H1 (cell line): ENCODE data around the gene ZMIZ1. TPM values are rescaled to one million over a fixed set of nuclear protein-coding genes. Genes with fewer than 3 reads are reported as not detected.
A peak's percentile ranks its signal among the peaks of the same experiment; 100 is the strongest.

Source experiments
- CTCF ChIA-PET: fragments of 300-600 bp; sonication (Branson Sonifier 250); formaldehyde crosslinking; loops from one replicate; lab custom pipeline; 2021; ENCODE audit not compliant: partially characterized antibody; lab: Charles Lee
- POLR2A ChIA-PET: fragments of 300-600 bp; sonication (Branson Sonifier 250); formaldehyde crosslinking; loops from one replicate; lab custom pipeline; 2021; ENCODE audit warnings: inconsistent platforms; ENCODE audit not compliant: partially characterized antibody; lab: Charles Lee
- DNase-seq, 2 experiments: peaks; one replicate each; pipeline versions ENCODE4 v3.0.0 to v3.0.0-alpha.2; 2010 to 2022; ENCODE audit warnings: low spot score in 2 of 2, low read depth in 1 of 2, mixed read lengths in 1 of 2
- FAIRE-seq: peaks from 2 replicates; lab custom pipeline; 2011; peaks lifted over from hg19 to GRCh38; lab: Jason Lieb, UNC
- H2AFZ ChIP-seq: 2 replicates; pipeline ENCODE4 v1.8.1; 2012; ENCODE audit warnings: low read length, inconsistent platforms
- H2AK5ac ChIP-seq: 2 replicates; pipeline ENCODE4 v1.6.1; 2013; ENCODE audit warnings: low read depth, low read length
- H2BK120ac ChIP-seq: replicated peaks from 2 replicates; pipeline ENCODE3; 2013; ENCODE audit warnings: low read depth, low read length, inconsistent platforms
- H2BK12ac ChIP-seq: 2 replicates; pipeline ENCODE4 v1.6.1; 2013; ENCODE audit warnings: low read depth, low read length
- H2BK15ac ChIP-seq: 2 replicates; pipeline ENCODE4 v1.6.1; 2013; ENCODE audit warnings: low read length
- H2BK20ac ChIP-seq: 2 replicates; pipeline ENCODE4 v1.6.1; 2013; ENCODE audit warnings: low read length
- H2BK5ac ChIP-seq: 2 replicates; pipeline ENCODE4 v1.6.1; 2013; ENCODE audit warnings: low read depth, low read length
- H3K14ac ChIP-seq: 2 replicates; pipeline ENCODE4 v1.6.1; 2013; ENCODE audit warnings: inconsistent platforms; ENCODE audit not compliant: insufficient read length
- H3K18ac ChIP-seq: 2 replicates; pipeline ENCODE4 v1.6.1; 2013; ENCODE audit warnings: low read length; ENCODE audit errors: extremely low read depth
- H3K23ac ChIP-seq: 2 replicates; pipeline ENCODE4 v1.6.1; 2013; ENCODE audit warnings: inconsistent platforms; ENCODE audit not compliant: insufficient read length
- H3K23me2 ChIP-seq: 2 replicates; pipeline ENCODE4 v1.6.1; 2013; ENCODE audit warnings: low read depth, low read length
- H3K27ac ChIP-seq: 2 replicates; pipeline ENCODE4 v1.6.1; 2011; ENCODE audit warnings: low read depth, low read length, inconsistent platforms
- H3K27me3 ChIP-seq, 4 experiments: replicated peaks in 1 of 4; 1 replicate in 1 of 4; 2 replicates in 3 of 4; pipeline versions ENCODE4 v1.6.1 to v1.8.1; 2011 to 2013; ENCODE audit warnings: low read length in 3 of 4, mild to moderate bottlenecking in 3 of 4, inconsistent platforms in 2 of 4, mixed read lengths in 2 of 4, moderate library complexity in 1 of 4; ENCODE audit not compliant: control insufficient read depth in 3 of 4, insufficient read depth in 3 of 4; ENCODE audit errors: extremely low read depth in 1 of 4
- H3K36me3 ChIP-seq, 4 experiments: 2 replicates each; pipeline versions ENCODE4 v1.6.1 to v1.8.1; 2011 to 2013; ENCODE audit warnings: mild to moderate bottlenecking in 4 of 4, low read length in 3 of 4, moderate library complexity in 2 of 4, control low read depth in 1 of 4, inconsistent platforms in 1 of 4; ENCODE audit not compliant: insufficient read depth in 4 of 4, control insufficient read depth in 2 of 4
- H3K4ac ChIP-seq: replicated peaks from 2 replicates; pipeline ENCODE3; 2013; ENCODE audit warnings: low read length, low read depth, mixed read lengths, inconsistent platforms; ENCODE audit not compliant: insufficient read length
- H3K4me1 ChIP-seq, 4 experiments: replicated peaks in 1 of 4; 1 replicate in 1 of 4; 2 replicates in 3 of 4; pipeline versions ENCODE4 v1.6.1 to v1.8.1; 2011 to 2013; ENCODE audit warnings: low read length in 3 of 4, inconsistent platforms in 2 of 4, mixed read lengths in 1 of 4; ENCODE audit not compliant: insufficient read depth in 4 of 4, control insufficient read depth in 3 of 4
- H3K4me2 ChIP-seq, 2 experiments: 2 replicates each; pipeline versions ENCODE4 v1.6.1 to v1.8.1; 2011 to 2013; ENCODE audit warnings: low read depth in 2 of 2, low read length in 2 of 2, control low read depth in 1 of 2, inconsistent platforms in 1 of 2, mild to moderate bottlenecking in 1 of 2; ENCODE audit not compliant: insufficient read depth in 1 of 2
- H3K4me3 ChIP-seq, 4 experiments: fragments of 200-600, 300-600 bp in 1 of 4; sonication (generic), shearing (Covaris generic), sonication (Bioruptor Twin) in 1 of 4; 2 replicates each; pipeline versions ENCODE4 v1.5.1 to v1.8.1; 2011 to 2016; ENCODE audit warnings: low read length in 4 of 4, low read depth in 3 of 4, control low read depth in 2 of 4, inconsistent platforms in 2 of 4, mild to moderate bottlenecking in 2 of 4, mixed read lengths in 1 of 4, moderate library complexity in 1 of 4; ENCODE audit not compliant: insufficient read depth in 2 of 4; ENCODE audit errors: extremely low read depth in 1 of 4
- H3K56ac ChIP-seq: replicated peaks from 2 replicates; pipeline ENCODE3; 2013; ENCODE audit warnings: low read depth, mild to moderate bottlenecking, mixed read lengths, low read length, inconsistent platforms; ENCODE audit not compliant: insufficient read length
- H3K79me1 ChIP-seq: 2 replicates; pipeline ENCODE4 v1.6.1; 2013; ENCODE audit warnings: low read depth, low read length, control low read depth
- H3K79me2 ChIP-seq, 2 experiments: 2 replicates each; pipeline versions ENCODE4 v1.6.1 to v1.8.1; 2012 to 2013; ENCODE audit warnings: low read length in 2 of 2, mild to moderate bottlenecking in 2 of 2, inconsistent platforms in 1 of 2; ENCODE audit not compliant: insufficient read depth in 2 of 2, control insufficient read depth in 1 of 2
- H3K9ac ChIP-seq, 4 experiments: replicated peaks in 1 of 4; 1 replicate in 1 of 4; 2 replicates in 3 of 4; pipeline versions ENCODE4 v1.6.1 to v1.8.1; 2011 to 2013; ENCODE audit warnings: low read depth in 3 of 4, low read length in 3 of 4, control low read depth in 2 of 4, mild to moderate bottlenecking in 2 of 4, moderate library complexity in 2 of 4, inconsistent platforms in 1 of 4; ENCODE audit errors: extremely low read depth in 1 of 4
- H3K9me3 ChIP-seq, 2 experiments: 2 replicates each; pipeline versions ENCODE4 v1.6.1 to v1.8.1; 2012 to 2013; ENCODE audit warnings: mild to moderate bottlenecking in 2 of 2, moderate library complexity in 2 of 2, control low read depth in 1 of 2, inconsistent platforms in 1 of 2, low read depth in 1 of 2, low read length in 1 of 2, mixed read lengths in 1 of 2; ENCODE audit not compliant: insufficient read depth in 2 of 2
- H4K20me1 ChIP-seq, 2 experiments: replicated peaks in 1 of 2; 2 replicates each; pipeline versions ENCODE3 to v1.8.1; 2011 to 2013; ENCODE audit warnings: inconsistent platforms in 2 of 2, low read length in 2 of 2, mild to moderate bottlenecking in 1 of 2; ENCODE audit not compliant: insufficient read depth in 2 of 2, control insufficient read depth in 1 of 2
- H4K5ac ChIP-seq: 2 replicates; pipeline ENCODE4 v1.6.1; 2013; ENCODE audit warnings: low read length, low read depth, mixed read lengths, inconsistent platforms; ENCODE audit not compliant: insufficient read length
- H4K8ac ChIP-seq: 2 replicates; pipeline ENCODE4 v1.8.0; 2013; ENCODE audit warnings: mild to moderate bottlenecking, moderate library complexity, low read length, inconsistent platforms; ENCODE audit not compliant: insufficient read depth; ENCODE audit errors: extremely low read depth
- H4K91ac ChIP-seq: replicated peaks from 2 replicates; pipeline ENCODE3; 2013; ENCODE audit warnings: low read length, mixed read lengths, inconsistent platforms; ENCODE audit not compliant: insufficient read length
- SRF ChIP-seq: IDR thresholded peaks from 2 replicates; pipeline ENCODE4 v1.6.1; 2011; ENCODE audit warnings: mild to moderate bottlenecking, low read depth, low read length, moderate library complexity
- WGBS, 2 experiments: shearing (Covaris generic) in 1 of 2; methylation state at CpG; one replicate each; pipeline versions ENCODE4 v1.1.6 to v1.1.7; 2013 to 2015; ENCODE audit warnings: low lambda C conversion rate in 2 of 2, mixed read lengths in 2 of 2, inconsistent platforms in 1 of 2, low coverage in 1 of 2, missing lambda C conversion rate in 1 of 2; ENCODE audit not compliant: insufficient replicate concordance in 2 of 2, insufficient coverage in 1 of 2, insufficient read length in 1 of 2; ENCODE audit errors: extremely low coverage in 1 of 2, missing lambda C conversion rate in 1 of 2; 5-methylcytosine and 5-hydroxymethylcytosine counted together
- polyA plus RNA-seq, 7 experiments: library from polyadenylated mRNA; depleted of rRNA in 3 of 7; stranded (reverse) in 5 of 7; unstranded in 2 of 7; fragments of >200 nt in 5 of 7; fragments of 200-250 nt in 2 of 7; gene quantifications; 1 replicate in 5 of 7; 2 replicates in 1 of 7; 4 replicates in 1 of 7; pipeline versions ENCODE4 v1.2.1 to v1.2.3, GENCODE V29; 2011 to 2013; ENCODE audit warnings: missing spikeins in 2 of 7, mixed read lengths in 2 of 7
- total RNA-seq: library from RNA; stranded (reverse); fragmentation: NEBNext Ultra II Directional; extraction: Animal tissue kit (Norgen Biotek cat#: 25700); gene quantifications from 2 replicates; pipeline ENCODE4 v1.2.1, GENCODE V29; 2021

ZMIZ1 gene
- total and polyA plus RNA-seq, 2 of the 8 experiments (the other 6 are each of a cell fraction or from before 2014, with no cell fraction given) = 8.1 to 28.0 TPM

GRCh38 chr10:79116801-79117723 lies 48.3 kb downstream of the ZMIZ1 start:
- H3K56ac ChIP-seq = no peak overlapping the region
- POLR2A ChIA-PET = no interaction called here
- H3K23ac ChIP-seq = no peak overlapping the region
- FAIRE-seq = no peak
- peak overlapping the region; percentile 3; the same call in 1 of the 2 replicates for H2AK5ac ChIP-seq
- peaks cover 6 to 37% (median 23%) of the 10 kb centered on the region in 4 experiments for H3K4me1 ChIP-seq
- H3K18ac ChIP-seq = no peak overlapping the region
- peaks cover 23% of the 10 kb centered on the region for H3K79me1 ChIP-seq
- no peak overlapping the region for H4K8ac ChIP-seq
- H3K23me2 ChIP-seq = no peaks in the 10 kb centered on the region
- CTCF ChIA-PET = interaction anchor here (0.9 to 1.5 kb wide), 2 partner anchors 19 to 61 kb away, joined by 4 to 8 read pairs; no protein-coding TSS in a partner anchor
- no peak overlapping the region; the same call in 1 of the 2 replicates for H2BK5ac ChIP-seq
- no peak overlapping the region for H4K5ac ChIP-seq
- H3K27me3 ChIP-seq = no peaks in the 10 kb centered on the region
- H2BK120ac ChIP-seq = no peak overlapping the region
- no peak overlapping the region for H3K14ac ChIP-seq
- no peak overlapping the region for H2BK20ac ChIP-seq
- no peak overlapping the region for H3K4me3 ChIP-seq
- H4K91ac ChIP-seq = no peak overlapping the region
- DNase-seq = no peak
- no peak overlapping the region for H3K27ac ChIP-seq
- no peak overlapping the region; the same call in 1 of the 2 replicates for H2BK12ac ChIP-seq
- H4K20me1 ChIP-seq = peaks cover 6 to 19% of the 10 kb centered on the region in 2 experiments
- no peak overlapping the region for H2AFZ ChIP-seq
- no peak overlapping the region for H3K9ac ChIP-seq
- no peak overlapping the region for H3K4me2 ChIP-seq
- H3K9me3 ChIP-seq = no peaks in the 10 kb centered on the region
- no peak overlapping the region for H3K4ac ChIP-seq
- 74% methylated on average over 12 of the region's 12 CpGs; no CpG with 5 or more reads in 1 of the 2 experiments for WGBS, 2 experiments
- H3K36me3 ChIP-seq = peaks cover 2 to 8% (median 3%) of the 10 kb centered on the region in 4 experiments; a peak in 3 of 8 replicates
- peaks cover 0 to 64% of the 10 kb centered on the region in 2 experiments; a peak in 2 of 4 replicates for H3K79me2 ChIP-seq
- 0 out of 2 replicates have a peak overlapping the region, but pooled peaks have one; percentile 32 for H2BK15ac ChIP-seq
- TF ChIP-seq SRF = no peak
